ENCODE results near the gene DOC2A.
A peak's percentile ranks its signal among the peaks of the same experiment; 100 is the strongest.

DNA sequence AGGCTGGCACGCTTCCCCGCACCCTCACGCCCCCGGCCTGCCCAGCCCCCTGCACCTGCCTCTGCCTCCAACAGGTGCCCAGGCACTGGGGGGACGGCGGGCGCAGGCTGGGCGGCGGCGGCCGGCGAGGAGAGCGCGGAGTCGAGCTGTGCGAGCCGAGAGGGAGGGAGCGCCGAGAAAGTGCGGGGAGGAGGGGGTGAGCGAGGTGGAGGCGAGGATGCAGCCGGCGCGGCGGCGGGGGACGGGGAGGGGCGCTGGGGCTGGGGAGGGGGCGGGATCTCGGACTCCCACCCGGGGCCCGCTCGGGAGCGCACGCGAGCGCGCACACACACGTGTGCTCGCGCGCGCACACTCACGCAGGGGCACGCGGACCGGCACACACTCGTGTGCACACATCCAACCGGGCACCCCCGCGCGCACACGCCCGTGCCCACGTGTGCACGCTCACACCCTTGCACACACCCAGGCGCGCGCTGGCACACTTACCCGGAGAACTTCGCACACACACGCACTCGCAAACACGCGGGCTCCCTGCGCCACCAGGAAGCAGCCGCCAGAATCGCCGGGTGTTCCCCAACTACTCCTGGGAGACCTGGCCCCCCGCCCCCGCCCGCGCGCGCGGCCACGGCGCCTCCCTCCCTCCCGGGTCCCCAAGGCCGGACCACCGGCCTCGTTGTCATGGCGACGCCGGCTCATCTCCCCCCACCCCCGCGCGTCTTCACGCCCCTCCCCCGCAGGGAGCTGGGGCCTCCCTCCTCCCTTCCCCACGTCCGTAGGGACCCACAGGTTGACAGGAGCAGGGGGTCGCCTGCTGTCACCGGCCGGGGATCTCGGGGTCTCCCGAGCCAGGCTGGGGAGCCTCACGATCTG is at the start of gene DOC2A:
- TF ChIP-seq SETDB1 (IDR thresholded peaks at IDR 0.05; ENCODE audit: insufficient read length, low read length) (no peak), ZFP37 (tag by site-specific recombination; IDR thresholded peaks at IDR 0.05) (no peak), ZNF548 (tag by site-specific recombination; IDR thresholded peaks at IDR 0.05) (no peak), ZNF274 (IDR thresholded peaks at IDR 0.05; ENCODE audit: low read length) (no peak), ZNF274 (tag by site-specific recombination; IDR thresholded peaks at IDR 0.05; ENCODE audit: borderline replicate concordance) (no peak), ZNF558 (tag by site-specific recombination; IDR thresholded peaks at IDR 0.05) (no peak)
- TF ChIP-seq, protein P1, sequence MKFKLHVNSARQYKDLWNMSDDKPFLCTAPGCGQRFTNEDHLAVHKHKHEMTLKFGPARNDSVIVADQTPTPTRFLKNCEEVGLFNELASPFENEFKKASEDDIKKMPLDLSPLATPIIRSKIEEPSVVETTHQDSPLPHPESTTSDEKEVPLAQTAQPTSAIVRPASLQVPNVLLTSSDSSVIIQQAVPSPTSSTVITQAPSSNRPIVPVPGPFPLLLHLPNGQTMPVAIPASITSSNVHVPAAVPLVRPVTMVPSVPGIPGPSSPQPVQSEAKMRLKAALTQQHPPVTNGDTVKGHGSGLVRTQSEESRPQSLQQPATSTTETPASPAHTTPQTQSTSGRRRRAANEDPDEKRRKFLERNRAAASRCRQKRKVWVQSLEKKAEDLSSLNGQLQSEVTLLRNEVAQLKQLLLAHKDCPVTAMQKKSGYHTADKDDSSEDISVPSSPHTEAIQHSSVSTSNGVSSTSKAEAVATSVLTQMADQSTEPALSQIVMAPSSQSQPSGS (tag by site-specific recombination; IDR thresholded peaks at IDR 0.05; ENCODE audit: low read depth) = no peak
- TF ChIP-seq, protein P2, sequence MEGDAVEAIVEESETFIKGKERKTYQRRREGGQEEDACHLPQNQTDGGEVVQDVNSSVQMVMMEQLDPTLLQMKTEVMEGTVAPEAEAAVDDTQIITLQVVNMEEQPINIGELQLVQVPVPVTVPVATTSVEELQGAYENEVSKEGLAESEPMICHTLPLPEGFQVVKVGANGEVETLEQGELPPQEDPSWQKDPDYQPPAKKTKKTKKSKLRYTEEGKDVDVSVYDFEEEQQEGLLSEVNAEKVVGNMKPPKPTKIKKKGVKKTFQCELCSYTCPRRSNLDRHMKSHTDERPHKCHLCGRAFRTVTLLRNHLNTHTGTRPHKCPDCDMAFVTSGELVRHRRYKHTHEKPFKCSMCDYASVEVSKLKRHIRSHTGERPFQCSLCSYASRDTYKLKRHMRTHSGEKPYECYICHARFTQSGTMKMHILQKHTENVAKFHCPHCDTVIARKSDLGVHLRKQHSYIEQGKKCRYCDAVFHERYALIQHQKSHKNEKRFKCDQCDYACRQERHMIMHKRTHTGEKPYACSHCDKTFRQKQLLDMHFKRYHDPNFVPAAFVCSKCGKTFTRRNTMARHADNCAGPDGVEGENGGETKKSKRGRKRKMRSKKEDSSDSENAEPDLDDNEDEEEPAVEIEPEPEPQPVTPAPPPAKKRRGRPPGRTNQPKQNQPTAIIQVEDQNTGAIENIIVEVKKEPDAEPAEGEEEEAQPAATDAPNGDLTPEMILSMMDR (tag by site-specific recombination; IDR thresholded peaks at IDR 0.05) = 0 out of 2 replicates have a peak, but pooled peaks have one; percentile 12
